HG03045 (cell line): ENCODE data around the gene OPHN1.
"Not testable (repeated sequence)": the region's sequence is repeated elsewhere in the genome, so short reads cannot be mapped to it uniquely, and the experiment has no call there.

ENCODE experiments used
- ATAC-seq: cut with Tn5 transposase; IDR thresholded peaks from one replicate; pipeline ENCODE4 v1.9.1; 2021; ENCODE audit warnings: mild to moderate bottlenecking, moderate library complexity; ENCODE audit not compliant: unreplicated experiment

Gene OPHN1

GRCh38 chrX:68084765-68085164 is 348.5 kb downstream of the OPHN1 start:
- no peak for ATAC-seq

DNA sequence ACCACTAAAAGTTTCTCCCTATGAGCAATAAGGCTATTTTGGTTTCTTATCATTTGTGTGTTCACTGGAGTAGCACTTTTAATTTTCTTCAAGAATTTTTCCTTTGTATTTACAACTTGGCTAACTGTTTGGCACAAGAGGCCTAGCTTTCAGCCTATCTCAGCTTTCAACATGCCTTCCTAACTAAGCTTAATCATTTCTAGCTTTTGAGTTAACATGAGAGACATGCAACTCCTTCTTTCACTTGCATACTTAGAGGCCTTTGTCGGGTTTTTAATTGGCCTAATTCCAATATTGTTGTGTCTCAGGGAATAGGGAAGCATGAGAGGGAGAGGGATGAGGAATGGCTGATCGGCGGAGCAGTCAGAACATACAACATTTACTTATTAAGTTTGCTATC is 349.8 kb downstream of the OPHN1 start:
- ATAC-seq: no peak

- no peak for ATAC-seq
These were observed 353.3 kb downstream of the OPHN1 start for GRCh38 chrX:68079961-68080360.

GRCh38 chrX:68078801-68079200 is 354.5 kb downstream of the OPHN1 start:
- not testable (repeated sequence) for ATAC-seq

DNA sequence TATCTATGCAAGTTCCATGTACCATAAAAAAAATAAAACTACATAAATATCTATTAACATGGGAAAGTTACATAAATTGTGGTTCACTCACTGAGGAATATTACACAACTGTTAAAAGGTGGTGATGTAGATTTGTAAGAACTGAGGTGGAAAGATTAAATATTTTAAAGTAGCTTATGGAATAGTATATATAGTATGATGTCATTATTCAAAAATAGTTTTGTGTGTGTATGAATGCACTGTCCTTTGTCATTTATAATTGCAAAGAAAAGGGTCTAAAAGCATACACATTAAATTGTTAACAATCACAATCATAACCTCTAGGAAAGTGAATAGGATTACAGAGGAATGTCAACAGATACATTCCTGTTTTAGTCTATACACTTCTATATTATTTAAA is 355.9 kb downstream of the OPHN1 start:
- no peak for ATAC-seq

- ATAC-seq: no peak
These were observed 361.3 kb downstream of the OPHN1 start for GRCh38 chrX:68072041-68072440.

DNA sequence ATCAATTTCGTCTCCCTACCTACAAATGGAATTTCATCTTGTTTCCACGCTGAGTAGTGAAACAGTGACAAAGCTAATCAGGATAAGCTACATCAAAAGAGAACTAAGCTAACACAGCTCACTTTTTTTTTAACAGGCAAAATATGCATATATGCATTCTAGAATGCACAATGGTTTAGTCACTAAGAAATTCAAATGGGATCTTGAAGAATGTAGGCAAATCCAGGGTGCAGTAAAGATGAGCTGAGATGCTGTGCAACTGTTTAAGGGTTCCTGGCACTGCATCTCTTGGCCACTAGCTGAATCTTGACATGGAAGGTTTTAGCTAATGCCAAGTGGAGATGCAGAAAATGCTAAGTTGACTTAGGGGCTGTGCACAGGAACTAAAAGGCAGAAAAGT is 363.2 kb downstream of the OPHN1 start:
- ATAC-seq: not testable (repeated sequence)

- no peak for ATAC-seq
These were observed 372.1 kb downstream of the OPHN1 start for GRCh38 chrX:68061206-68061535.

GRCh38 chrX:68060506-68061205 is 372.6 kb downstream of the OPHN1 start:
- ATAC-seq: no peak

- no peak for ATAC-seq
These were observed 373.8 kb downstream of the OPHN1 start for GRCh38 chrX:68059469-68059868.

- no peak for ATAC-seq
These were observed 383.8 kb downstream of the OPHN1 start for GRCh38 chrX:68049466-68049865.

GRCh38 chrX:68048774-68049173 is 384.5 kb downstream of the OPHN1 start:
- no peak for ATAC-seq

- ATAC-seq: no peak
These were observed 388.2 kb downstream of the OPHN1 start for GRCh38 chrX:68045008-68045577.

GRCh38 chrX:68043713-68044438 is 389.4 kb downstream of the OPHN1 start:
- ATAC-seq: no peak

DNA sequence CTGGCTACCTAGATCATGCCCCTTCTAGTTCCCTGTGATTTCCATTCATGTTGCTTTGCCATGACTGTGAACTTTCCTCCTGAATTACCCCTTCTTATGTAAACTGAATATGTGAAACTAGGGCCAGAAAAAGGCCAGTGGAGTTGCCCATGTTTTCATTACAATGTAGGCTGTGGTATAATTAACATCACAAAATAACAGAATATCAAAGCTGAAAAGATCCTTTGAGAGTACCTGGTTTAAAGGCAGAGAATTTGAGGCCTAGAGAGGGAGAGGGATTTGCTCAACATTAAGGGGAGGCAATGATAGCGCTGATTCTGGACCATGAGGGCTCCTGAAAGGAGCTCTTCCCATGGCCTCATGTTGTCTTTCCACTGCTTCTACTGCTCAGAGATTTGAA is 392.2 kb downstream of the OPHN1 start:
- no peak for ATAC-seq

GRCh38 chrX:68018248-68019203 is 414.8 kb downstream of the OPHN1 start:
- no peak for ATAC-seq

- no peak for ATAC-seq
These were observed 434.8 kb downstream of the OPHN1 start for GRCh38 chrX:67998540-67998939.
